ENCODE data around the gene SSNA1. TPM values are rescaled to one million over a fixed set of nuclear protein-coding genes. Genes with fewer than 3 reads are reported as not detected.
A peak's percentile ranks its signal among the peaks of the same experiment; 100 is the strongest.

The SSNA1 gene
- total RNA-seq, 2 donors from 2014 or later, result 114 to 124 TPM

DNA sequence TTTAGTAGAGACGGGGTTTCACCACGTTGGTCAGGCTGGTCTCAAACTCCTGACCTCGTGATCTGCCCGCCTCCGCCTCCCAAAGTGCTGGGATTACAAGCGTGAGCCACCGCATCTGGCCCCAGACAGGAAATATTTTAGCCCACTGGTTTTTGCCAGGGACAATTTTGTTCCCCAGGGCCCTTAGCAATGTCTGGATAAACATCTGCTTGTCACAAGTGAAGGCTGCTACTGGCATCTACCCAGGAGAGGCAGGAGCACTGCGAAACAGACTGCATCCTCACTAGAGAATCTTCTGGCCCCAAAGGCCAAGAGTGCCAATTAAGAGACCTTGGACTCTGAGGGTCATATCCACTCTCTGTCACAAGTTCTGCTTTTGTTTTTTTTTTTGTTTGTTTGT is 14.5 kb downstream of the SSNA1 start:
- DNase-seq (ENCODE audit: low spot score), result no peak
- WGBS, result 81% methylated on average over 8 of the region's 8 CpGs
- Histone ChIP-seq H3K27ac (no peak overlapping the region), H3K4me3 (no peak overlapping the region), H3K36me3 (no peaks in the 10 kb centered on the region), H3K27me3 (replicated peaks; ENCODE audit: insufficient read depth) (no peaks in the 10 kb centered on the region), H3K9me3 (no peaks in the 10 kb centered on the region), H3K4me1 (replicated peaks) (peaks cover 42% of the 10 kb centered on the region)
- TF ChIP-seq CTCF (IDR thresholded peaks at IDR 0.05), result no peak
- no peak for TF ChIP-seq POLR2A (IDR thresholded peaks at IDR 0.05)
- no peak for TF ChIP-seq POLR2AphosphoS5 (IDR thresholded peaks at IDR 0.05)
- intact Hi-C loops (cut with DNase I), result no loop called here

DNA sequence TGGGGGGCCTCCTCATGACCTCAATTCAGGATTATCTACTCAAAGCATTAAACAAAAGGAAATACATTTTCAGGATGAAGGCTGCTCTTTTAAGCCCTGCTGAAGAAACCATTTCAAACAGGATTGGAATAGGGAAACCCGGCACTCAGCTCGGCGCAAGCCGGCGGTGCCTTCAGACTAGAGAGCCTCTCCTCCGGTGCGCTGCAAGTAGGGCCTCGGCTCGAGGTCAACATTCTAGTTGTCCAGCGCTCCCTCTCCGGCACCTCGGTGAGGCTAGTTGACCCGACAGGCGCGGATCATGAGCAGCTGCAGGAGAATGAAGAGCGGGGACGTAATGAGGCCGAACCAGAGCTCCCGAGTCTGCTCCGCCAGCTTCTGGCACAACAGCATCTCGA is 16.3 kb downstream of the SSNA1 start:
- Histone ChIP-seq H3K4me3 (peak overlapping the region; percentile 73 to 75), H3K4me1 (replicated peaks) (peaks cover 28% of the 10 kb centered on the region), H3K27me3 (replicated peaks; ENCODE audit: insufficient read depth) (no peaks in the 10 kb centered on the region), H3K9me3 (no peaks in the 10 kb centered on the region), H3K27ac (peak overlapping the region; percentile 49 to 72), H3K36me3 (no peaks in the 10 kb centered on the region)
- intact Hi-C loops (cut with DNase I), result no loop called here
- no peak for TF ChIP-seq POLR2A (IDR thresholded peaks at IDR 0.05)
- no peak for TF ChIP-seq POLR2AphosphoS5 (IDR thresholded peaks at IDR 0.05)
- TF ChIP-seq CTCF (IDR thresholded peaks at IDR 0.05), result no peak
- DNase-seq (ENCODE audit: low spot score), result no peak
- WGBS, result 17% methylated on average over 21 of the region's 21 CpGs

DNA sequence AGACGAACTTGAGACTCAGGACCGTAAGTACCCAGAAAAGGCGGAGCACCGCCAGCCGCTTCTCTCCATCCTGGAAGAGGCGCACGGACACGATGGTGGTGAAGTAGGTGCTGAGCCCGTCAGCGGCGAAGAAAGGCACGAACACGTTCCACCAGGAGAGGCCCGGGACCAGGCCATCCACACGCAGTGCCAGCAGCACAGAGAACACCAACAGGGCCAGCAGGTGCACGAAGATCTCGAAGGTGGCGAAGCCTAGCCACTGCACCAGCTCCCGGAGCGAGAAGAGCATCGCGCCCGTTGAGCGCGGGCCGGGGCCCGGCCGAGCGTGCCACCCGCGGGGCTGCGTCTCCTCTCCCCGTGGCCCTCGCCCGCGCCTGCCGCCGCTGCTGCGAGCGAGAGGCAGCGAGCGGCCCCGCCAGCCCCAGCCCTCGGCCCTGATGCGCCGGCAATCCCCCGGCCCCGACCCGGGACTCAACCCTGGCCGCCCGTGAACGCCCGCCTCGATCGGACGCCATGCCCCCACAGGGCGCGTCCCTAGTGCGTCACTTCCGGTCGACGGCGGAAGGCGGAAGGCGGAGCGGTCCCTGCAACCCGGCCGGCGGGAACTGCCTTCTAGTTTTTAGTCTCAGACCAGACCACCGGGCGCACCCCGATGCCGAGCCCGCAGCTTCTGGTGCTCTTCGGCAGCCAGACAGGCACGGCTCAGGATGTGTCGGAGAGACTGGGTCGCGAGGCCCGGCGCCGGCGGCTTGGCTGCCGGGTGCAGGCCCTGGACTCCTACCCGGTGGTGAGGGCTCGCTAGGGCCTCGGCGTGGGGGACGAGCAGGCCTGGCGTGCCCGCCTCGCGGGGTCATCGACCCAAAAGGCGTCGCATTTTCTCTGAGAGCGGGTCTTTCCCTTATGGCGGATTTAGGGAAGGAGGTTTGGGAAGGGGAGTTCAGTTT is 16.9 kb downstream of the SSNA1 start, which contains the start of the genes NDOR1 and TMEM203:
TSS of gene NDOR1 (plus strand) at position 575 of the 944 bp plus-strand sequence. CDS start at position 653, 78 bp downstream.
TSS of gene TMEM203 (minus strand) at position 523 of the 944 bp plus-strand sequence. CDS start at position 289, 234 bp downstream.
- peak; percentile 87 for DNase-seq (ENCODE audit: low spot score)
- TF ChIP-seq POLR2A (IDR thresholded peaks at IDR 0.05) (peak; percentile 71), POLR2AphosphoS5 (IDR thresholded peaks at IDR 0.05) (peak; percentile 96), CTCF (IDR thresholded peaks at IDR 0.05) (peak in 1 of 4 experiments; percentile 13)
- H3K9me3 ChIP-seq, result no peaks in the 10 kb centered on the region
- H3K4me3 ChIP-seq, result peak within 1 kb of the TSS; percentile 73 to 75
- intact Hi-C loops (cut with DNase I), result no loop called here
- under 1% methylated on average over 53 of the region's 98 CpGs for whole genome bisulfite sequencing
- peaks cover 27% of the 10 kb centered on the region for H3K4me1 ChIP-seq (replicated peaks)
- H3K36me3 ChIP-seq, result no peaks in the 10 kb centered on the region
- no peaks in the 10 kb centered on the region for H3K27me3 ChIP-seq (replicated peaks; ENCODE audit: insufficient read depth)
- peak within 1 kb of the TSS; percentile 49 to 72 for H3K27ac ChIP-seq

GRCh38 chr9:137206602-137207001 is 18.1 kb downstream of the SSNA1 start:
- 84% methylated on average over 7 of the region's 7 CpGs for WGBS
- H3K27me3 ChIP-seq (replicated peaks; ENCODE audit: insufficient read depth), result no peaks in the 10 kb centered on the region
- intact Hi-C loops (cut with DNase I), result no loop called here
- peak overlapping the region in 1 of 2 donors; percentile 73 for H3K4me3 ChIP-seq
- peaks cover 24% of the 10 kb centered on the region for H3K4me1 ChIP-seq (replicated peaks)
- no peaks in the 10 kb centered on the region for H3K36me3 ChIP-seq
- no peaks in the 10 kb centered on the region for H3K9me3 ChIP-seq
- TF ChIP-seq CTCF (IDR thresholded peaks at IDR 0.05) (no peak), POLR2AphosphoS5 (IDR thresholded peaks at IDR 0.05) (no peak), POLR2A (IDR thresholded peaks at IDR 0.05) (no peak)
- no peak overlapping the region for H3K27ac ChIP-seq
- no peak for DNase-seq (ENCODE audit: low spot score)
